HG03175 (cell line): ENCODE measurements around the gene GPC6.

Source experiments
- ATAC-seq: cut with Tn5 transposase; IDR thresholded peaks from one replicate; pipeline ENCODE4 v1.9.1; 2021; ENCODE audit warnings: mild to moderate bottlenecking, moderate library complexity; ENCODE audit not compliant: unreplicated experiment

Gene GPC6

DNA sequence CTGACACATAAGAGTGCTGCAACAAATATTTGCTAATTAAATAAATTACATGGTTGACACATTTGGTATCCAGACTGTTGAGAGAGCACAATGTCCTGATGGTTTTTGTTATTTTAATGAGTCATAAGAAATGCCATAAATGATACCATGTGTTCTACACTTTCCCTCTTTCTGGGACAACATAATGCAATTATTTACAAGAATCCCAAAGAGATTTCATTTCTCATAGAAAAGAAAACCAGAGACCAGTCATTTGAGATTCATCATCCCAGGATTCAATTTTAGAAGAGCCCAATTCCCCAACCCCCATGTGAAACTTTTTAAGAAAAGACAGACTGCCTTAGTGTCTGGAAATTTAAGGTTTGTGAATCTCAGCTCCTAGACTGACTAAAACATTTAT, 853.3 kb downstream of the GPC6 start:
- no peak for ATAC-seq

DNA sequence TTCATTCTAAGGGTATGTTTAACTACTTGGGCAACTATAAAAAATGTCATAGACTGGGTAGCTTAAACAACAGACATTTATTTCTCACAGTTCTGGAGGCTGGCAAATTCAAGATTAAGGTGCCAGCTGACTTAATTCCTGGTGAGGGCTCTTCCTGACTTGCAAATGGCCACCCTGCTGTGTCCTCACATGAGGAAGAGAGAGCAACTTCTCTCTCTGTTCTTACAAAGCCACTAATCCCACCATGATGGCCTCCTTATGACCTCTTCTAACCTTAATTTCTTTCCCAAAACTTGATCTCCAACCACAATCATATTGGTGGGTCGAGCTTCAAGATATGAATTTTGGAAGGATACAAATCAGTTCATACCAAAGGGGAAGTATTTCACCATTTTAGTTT, 853.9 kb downstream of the GPC6 start:
- ATAC-seq, result no peak

DNA sequence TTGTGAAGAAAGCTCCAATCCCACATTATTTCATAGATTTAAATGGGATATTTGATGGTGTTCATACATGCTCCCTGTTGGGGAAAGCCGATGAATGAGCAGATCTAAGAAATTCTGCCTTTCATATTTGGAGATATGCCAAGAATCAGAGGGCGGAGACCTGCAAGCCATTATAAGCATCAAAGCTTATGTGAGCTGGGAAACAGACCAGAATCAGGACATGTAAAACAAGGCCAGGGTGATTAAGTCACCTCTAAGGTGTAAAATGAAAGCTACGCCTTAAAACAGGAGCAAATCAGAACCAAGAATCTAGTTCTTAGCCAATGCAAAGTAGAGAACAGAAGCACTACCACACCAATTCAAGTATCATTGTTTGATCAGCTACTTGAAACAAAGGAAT, 860.5 kb downstream of the GPC6 start:
- no peak for ATAC-seq

DNA sequence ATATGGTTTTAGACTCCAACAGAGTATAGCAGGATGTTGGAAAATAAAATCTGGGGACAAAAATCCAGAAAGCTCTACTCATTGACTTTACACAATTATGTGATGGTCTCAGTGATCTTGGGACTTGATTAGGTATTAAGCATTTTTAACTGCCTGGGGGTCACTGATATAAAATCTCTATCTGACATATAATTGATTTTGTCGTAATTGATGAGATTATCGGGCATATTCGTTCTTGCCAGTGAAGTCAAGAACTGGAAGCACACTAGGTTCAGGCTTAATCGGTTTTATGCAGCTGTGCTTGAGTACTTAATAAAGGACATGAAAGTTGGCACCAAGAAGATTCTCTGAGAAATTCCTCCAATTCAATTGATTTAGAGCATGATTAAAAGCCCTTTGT, 862.1 kb downstream of the GPC6 start:
- no peak for ATAC-seq

DNA sequence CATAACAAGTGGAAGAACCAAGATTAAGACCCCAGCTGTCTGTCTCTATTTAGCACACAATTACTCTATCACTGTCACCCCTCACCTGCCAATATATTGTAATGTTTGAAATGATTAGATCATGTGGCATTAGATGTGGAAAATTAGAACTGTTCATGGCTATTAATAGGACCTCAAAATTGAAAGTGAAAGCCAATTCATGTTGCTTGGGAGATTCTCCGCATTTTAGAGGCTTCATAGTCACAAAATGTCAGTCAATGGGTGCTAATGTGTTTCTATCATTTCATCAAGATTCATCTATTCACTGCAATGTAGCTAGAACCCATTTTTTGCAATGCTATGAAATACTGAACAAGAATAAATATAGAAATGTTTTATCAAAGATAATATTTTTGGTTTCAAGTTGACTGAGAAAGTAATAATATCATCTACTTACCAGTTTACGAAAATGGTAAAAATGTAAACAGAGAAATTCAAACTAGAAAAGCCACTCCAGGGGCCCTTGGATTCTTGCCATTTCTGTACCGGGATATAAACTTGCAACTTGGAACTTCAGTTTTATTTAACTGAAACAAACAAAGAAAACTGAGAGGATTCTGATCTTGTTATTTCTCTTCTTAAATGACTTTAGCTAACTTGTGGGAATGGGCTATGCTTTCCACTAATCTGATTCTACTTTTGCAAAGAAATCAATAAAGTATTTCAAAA, 864.3 kb downstream of the GPC6 start:
- ATAC-seq, result no peak

DNA sequence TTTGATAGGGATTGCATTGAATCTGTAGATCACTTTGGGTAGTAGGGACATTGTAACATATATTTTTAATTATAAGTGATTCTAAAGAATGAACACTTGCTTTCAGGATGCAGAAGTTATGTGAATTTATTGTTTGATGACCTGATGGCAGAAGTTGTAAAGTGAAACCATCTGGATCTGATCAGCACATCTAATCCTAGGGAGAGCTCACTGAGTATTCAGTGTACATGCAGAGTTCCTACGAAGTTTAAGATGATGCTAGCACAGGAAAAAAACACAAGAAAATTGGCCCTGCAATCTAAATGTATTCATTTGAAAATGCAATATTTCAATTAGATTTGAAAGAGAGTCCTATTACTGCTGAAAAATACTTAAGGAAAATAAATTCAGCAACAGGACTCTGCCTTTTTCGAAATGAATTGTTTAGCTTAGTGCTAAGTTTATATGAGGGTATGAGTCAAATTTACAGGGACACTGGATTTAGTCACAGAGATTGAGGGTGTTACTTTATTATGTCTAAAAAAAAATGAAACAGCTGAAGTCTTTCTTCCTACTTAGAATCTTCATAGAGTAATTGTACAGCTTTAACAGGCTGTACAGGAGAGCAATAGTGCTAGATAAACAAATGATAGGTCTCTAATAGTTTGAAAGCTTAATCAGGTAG, 867.2 kb downstream of the GPC6 start:
- ATAC-seq, result no peak

DNA sequence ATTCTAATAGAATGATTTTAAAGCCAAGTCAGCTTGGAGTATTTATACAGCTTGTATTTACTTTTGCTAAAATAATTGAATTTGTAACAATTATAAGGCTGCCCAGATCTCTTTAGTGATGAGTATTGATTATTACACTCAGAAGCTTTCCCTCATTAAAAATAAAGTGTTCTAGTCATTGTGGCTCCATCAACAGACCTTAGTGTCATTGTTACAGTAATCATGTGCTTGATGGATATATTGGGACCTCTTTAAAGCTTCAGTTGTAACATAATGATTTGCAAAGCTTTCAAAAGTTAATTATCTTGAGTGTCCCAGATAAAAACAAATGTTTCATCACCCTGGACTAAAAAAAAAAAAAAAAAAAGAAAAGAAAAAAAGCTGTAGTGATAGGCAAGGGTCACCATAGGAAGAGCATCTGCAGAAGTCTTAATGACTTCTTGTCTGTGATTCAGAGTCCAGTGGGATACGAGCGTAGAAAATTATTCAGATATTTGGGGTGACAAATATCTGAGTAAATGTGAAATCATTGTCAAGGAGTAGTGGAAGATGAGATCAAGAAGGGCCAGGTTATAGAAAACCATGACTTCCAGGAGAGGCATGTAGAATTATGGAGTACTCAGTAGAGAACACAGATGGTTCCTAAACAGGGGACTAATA, 883.2 kb downstream of the GPC6 start:
- no peak for ATAC-seq

DNA sequence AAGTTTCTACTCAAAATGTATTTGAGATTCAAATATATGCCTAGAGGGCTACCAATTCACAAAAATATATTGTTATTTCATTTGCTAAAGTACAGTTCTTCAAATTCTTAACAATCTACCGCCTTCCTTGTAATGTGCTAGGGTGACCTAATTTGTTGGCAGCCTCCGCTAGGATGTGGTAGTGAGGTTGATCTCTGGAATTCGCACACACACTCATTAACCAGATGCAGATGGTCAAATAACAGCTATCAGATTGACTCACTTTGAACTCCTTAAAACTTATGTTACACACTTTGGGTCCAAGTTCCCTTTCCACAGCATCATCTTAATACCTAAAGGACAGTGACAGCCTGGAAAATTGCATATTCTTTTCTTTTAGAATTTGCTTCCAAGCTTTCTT, 885.6 kb downstream of the GPC6 start:
- ATAC-seq, result no peak

DNA sequence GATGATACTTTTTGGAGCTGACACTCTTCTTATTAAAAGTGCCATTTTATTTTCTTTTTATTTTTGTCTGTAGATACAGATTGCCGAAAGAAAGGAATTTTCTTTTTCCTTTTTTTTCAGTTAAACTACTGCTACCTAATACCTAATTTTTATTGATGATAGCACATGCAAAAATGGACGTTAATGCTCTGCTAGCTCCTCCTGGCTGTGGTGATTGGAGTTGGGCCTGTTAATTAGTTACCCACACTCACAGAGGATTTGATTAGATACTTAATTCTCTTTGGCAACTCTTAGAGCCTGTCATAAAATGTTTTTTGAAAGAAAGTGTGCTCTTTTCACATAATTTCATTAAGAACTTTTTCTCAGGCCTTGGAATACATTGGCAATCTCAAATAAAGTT, 886.1 kb downstream of the GPC6 start:
- no peak for ATAC-seq

DNA sequence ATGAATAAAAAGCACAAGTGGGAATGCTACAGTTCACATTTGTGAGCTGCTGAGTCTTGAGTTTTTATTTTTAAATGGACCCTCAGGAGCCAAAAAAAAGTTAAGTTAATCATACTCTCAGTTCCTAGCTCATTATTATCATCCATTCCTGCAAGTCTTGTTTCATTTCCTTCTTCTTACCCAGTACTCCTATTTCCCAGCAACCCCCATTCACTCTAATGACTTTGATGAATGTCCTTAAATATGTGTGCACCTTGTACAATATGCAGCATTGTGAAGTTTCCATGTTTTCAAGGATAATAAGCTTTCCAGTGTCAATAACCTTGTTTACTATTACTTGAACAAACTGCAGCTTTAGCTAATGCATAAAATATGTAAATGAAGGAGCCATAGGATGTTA, 886.6 kb downstream of the GPC6 start:
- ATAC-seq, result no peak

DNA sequence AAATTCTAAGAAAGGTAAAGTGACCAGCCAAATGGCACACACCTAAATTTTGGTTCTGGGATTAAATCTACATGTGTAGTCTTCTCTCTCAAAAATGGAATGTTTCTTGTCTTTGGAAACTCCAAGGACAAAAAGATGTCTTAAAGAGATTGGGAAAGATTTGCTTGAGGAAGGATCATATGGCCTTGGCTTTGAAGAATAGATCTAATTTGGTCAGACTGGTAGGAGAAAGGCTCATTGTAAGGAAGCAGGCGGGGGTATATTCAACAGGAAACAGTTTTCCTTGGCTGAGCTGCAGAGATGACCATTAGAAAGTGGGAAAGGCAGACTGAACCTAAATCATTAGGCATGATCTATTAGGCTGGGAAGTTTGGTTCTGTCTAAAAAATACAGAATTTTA, 887.6 kb downstream of the GPC6 start:
- no peak for ATAC-seq

DNA sequence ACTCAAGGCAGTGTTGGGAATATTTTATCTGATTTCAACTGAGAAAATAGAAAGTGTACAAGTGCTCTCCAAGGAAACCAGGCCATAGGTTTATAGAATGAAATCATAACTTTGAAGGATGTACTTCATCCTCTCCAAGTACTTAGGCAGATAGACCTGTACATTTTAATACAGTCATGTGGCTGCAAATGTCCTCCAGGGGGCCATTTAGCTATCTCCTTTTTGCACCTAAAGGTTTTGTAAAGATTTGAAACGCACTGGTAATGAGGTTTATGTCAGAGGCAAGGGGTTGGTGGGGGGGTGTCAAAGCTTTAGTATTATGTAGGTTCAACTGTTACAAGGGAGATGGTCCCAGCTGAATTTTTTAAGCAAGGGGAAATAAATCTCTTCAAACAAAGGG, 888.4 kb downstream of the GPC6 start:
- no peak for ATAC-seq

DNA sequence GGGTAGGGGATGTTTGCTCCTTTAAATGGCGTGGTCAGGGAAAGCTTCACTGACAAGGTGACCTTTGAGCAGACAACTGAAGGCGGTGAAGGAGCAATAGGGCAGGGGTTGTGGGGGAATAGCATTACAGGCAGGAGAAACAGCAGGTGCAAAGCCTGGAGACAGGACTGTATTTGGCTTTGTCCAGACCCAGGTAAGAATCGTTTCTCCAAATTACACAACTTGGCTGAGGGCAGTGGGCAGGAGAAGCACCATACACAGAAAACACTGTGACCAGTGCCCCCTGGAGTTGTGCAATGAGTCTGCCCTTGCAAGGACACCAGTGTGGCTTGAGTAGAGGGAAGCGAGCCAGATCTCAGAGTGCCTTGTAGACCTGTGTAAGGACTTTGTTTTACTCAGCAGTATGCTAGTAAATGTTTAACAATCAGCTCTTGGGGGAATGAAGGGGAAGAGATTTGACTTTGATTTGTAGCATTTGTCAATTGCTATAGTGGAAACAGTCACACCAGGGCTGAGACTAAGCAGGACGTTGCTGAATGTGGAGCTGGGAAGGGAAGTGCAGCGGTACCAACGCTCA, 892.8 kb downstream of the GPC6 start:
- no peak for ATAC-seq

DNA sequence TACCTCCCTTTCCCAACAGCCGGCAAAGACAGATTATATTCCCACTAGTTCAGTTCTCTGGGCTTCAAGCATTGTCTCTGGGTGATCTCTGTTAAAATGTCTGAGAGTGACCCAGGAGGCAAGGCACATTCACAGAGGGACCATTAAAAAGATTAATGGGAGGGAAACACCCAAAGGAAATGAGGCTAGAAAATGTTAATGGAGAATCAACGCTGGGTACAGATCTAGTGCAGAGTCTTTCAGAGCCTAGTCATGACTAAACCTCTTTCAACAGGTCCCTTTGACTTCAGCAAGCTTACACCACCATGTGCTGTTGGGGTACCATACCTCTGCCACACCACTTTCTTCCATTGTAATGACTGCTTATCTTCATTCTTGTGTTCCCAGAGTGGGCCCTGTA, 894.3 kb downstream of the GPC6 start:
- ATAC-seq, result no peak

DNA sequence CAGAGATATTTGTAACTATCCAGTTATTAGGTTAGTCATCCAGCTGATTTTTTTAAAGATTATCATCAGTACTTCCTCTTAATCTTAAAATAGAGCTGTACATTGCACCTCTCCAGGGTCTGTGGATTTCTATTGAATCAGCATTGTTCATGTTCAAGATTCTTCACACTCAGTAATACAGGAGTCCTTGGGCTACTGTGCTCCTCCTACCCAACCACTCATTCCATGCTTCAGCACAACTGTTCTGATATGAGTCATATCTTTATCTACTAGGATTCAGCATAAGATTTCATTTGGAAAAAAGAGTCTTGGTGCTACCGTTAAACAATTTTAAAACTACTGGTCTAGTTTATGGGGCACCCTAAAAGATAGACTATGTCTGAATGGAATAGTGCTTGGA, 895.1 kb downstream of the GPC6 start:
- ATAC-seq, result no peak

DNA sequence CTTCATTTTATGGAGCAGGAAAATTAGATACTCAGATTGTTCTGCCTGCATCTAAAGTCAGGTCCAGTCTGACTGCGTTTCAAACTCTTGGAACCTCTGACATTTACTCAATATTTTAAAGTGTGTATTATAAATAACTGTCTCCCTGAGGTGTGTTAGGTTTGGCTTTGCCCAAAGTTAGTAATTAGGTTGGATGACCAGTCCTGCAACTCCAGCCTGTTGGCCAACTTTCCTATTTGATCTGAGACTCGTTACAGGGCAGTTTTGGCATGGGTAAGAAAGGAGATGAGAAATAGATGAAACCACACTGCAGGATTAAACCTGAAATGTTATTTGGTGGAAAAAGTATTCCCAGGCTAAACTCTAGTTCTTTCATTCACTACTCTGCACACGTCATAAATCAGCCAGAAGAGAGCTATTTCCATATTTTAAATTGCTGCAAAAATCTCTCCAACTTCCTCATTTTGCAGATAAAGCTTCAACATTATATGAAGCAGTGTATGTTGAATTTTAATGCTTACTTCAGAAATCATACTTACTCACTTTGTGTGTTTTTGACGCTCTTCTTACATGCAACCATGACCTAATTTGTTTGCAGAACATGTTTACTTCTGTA, 895.8 kb downstream of the GPC6 start:
- no peak for ATAC-seq

DNA sequence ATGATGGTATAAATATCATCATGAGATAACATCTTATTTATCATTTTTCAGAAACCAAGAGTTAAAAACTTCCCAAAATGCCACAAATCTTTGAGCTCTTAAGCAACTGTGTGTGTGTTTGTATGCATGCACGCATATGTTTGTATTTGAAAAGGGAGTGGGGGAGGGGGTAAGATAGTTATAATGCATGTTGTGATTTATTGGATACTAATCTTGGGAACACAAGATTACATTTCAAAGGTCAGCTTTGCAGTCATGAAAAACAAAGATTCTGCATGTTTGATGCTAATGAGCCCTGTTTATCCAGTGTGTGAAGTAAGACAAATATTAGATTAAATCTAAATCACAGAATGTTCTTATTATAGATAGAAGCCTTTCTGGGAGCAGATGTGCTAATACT, 897.0 kb downstream of the GPC6 start:
- no peak for ATAC-seq

DNA sequence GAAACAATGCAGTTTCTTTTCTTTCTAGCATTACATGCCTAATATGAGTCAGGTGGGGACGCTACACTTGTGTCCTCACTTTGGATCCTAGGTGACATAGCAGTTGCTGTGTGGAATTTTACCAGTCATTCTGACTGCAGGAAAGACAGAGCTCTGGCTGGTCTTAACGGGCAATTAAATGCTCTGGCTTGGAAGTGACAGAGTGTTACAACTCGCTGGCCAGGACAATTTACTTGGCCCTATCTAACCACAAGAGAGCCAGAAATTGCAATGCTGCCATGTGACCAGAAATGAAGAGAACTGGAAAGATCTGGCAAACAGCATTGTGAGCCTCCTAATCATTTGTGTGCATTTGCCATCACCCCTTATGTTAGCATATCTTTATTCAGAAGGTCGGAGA, 901.8 kb downstream of the GPC6 start:
- no peak for ATAC-seq

DNA sequence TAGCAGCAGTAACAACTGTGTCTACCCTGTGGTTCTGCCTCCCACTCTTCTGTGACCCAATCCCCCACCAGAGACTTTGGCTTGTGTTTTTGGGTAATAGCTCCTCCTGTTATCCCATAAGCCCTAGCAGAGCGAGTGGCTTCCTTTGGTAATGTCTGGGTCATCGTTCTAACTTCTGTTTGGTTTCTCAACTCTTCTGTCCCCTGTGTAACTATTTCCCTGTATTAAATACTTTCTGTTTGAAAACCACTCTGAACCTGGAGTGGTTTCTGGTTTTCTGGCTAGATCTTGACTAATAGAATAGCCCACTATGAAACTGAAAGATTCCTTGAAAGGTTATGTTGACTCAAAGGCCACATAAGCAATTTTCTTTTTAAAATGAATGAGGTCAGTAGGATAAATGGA, 902.9 kb downstream of the GPC6 start:
- ATAC-seq, result no peak

DNA sequence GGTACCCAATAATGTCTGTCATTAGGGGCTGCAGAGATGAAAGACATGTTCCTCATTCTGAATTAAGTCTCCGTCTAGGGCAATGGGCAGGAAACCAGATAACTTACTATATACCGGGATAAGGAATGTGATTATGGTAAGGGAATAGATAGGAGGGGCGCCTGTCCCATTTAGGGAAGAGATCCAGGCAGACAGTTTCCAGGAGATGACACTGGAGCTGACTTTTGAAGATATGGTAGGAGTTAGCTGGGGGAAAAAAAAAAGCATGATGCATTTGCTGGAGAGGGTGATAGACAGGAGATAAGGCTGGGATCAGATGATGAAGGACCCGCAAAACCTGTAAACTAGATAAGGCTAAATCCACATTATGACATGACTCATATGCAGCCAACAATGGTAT, 912.2 kb downstream of the GPC6 start:
- ATAC-seq, result no peak

DNA sequence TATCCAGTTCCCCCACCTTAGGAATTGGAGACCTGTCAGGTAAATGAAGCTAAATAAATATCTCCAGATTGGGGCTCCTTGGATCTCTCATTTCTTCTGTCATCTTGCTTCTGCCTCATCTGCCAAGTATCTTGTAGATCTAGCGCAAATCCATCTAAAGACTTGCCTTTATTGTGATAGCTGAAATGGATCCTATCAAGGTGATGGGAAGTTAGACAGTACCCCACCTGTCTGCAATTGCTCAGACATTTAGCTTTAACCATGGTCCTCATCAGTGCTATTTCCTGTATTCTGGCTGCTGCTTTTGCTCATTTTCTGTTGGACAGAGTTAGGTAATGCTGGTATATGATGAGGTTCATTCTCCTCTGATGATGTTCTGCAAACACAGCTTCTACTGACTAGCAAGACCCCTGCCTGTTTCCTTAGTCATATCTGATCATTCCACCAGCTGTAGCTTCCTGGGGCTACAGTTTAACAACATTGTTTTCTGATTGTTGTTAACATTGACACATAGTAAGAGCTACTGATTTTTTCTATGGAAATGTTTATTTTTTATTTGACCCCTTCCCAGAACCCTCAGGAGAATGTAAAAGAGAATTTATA, 912.9 kb downstream of the GPC6 start:
- ATAC-seq, result no peak
